ENCODE data around the gene SPOCK3.

- TF ChIP-seq CREB1 (IDR thresholded peaks at IDR 0.05; ENCODE audit: low read depth) (no peak), EP300 (IDR thresholded peaks at IDR 0.05; ENCODE audit: borderline replicate concordance) (no peak), REST (IDR thresholded peaks at IDR 0.05; ENCODE audit: low read depth) (no peak), TCF12 (IDR thresholded peaks at IDR 0.05; ENCODE audit: low read depth) (no peak), NFIC (IDR thresholded peaks at IDR 0.05) (no peak), TEAD4 (IDR thresholded peaks at IDR 0.05) (no peak), USF1 (IDR thresholded peaks at IDR 0.05) (no peak), CEBPB (IDR thresholded peaks at IDR 0.05) (no peak)
Observed at GRCh38 chr4:166956484-166956883, 277.8 kb downstream of the SPOCK3 start.
